Fibroblast of peridontal ligament (primary cell): ENCODE data around the gene KIF17.

ENCODE experiments used
- DNase-seq: peaks from one replicate; pipeline ENCODE4 v3.0.0-alpha.2; 2010; ENCODE audit errors: extremely low read depth

The KIF17 gene

DNA sequence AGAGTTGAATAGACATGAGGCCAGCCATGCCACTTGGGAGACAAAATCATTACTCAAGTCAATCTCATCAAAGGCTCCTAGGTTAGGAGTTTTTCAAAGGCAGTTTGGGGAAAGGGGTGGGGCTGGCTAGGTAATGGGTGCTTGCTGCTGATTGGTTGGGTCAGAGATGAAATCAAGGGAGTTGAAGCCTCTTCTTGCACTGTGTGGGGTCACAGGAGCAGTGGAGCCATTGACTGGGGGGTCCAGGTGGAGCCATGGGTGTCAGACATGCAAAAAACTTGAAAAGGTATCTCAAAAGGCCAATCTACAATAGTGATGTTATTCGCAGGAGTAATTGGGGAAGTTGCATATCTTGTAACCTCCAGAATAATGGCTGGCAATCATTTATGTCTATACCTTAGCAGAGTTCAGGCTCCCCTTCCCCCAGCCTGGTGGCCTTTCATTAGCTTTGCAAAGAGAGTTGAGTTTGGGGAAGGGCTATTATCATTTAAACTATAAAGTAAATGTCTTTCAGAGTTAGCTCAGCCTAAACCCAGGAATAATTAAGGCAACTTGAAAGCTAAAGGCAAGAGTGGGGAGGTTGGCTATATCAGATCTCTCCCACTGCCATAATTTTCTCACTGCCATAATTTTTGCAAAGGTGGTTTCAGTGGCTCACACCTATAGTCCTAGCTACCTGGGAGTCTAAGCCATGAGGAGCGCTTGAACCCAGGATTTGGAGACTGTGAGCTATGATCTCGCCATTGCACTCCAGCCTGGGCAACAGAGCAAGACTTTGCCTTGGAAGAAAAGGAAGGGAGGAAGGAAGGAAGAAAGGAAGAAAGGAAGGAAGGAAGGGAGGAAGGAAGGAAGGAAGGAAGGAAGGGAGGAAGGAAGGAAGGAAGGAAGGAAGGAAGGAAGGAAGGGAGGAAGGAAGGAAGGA is 92.4 kb downstream of the KIF17 start:
- DNase-seq, result no peak

DNA sequence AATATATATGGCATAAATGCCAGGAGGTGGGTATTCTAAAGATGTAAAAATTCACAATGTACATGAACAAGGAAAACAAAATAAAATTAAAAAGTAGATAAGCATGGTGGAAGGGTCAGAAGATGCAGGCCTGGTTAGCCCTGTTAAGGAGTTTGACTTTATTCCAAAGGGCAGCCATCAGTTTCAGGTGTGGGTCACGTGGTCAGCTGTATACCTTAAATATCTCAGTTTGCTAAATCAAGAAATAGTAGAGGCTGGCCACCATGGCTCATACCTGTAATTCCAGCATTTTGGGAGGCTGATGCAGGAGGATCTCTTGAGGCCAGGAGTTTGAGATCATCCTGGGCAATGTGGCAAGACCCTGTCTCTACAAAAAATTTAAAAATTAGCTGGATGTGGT is 93.1 kb downstream of the KIF17 start:
- no peak for DNase-seq

DNA sequence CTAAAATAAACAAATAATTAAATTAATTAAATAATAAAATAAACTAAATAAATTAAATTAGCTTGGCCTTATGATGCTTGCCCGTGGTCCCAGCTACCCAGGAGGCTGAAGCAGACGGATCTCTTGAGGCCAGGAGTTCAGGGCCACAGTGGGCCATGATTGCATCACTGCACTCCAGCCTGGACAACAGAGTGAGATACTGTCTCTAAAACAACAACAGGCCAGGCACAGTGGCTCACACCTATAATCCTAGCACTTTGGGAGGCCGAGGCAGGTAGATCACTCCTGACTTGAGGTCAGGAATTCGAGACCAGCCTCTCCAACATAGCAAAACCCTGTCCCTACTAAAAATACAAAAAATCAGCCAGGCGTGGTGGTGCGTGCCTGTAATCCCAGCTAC is 96.8 kb downstream of the KIF17 start:
- DNase-seq, result no peak

DNA sequence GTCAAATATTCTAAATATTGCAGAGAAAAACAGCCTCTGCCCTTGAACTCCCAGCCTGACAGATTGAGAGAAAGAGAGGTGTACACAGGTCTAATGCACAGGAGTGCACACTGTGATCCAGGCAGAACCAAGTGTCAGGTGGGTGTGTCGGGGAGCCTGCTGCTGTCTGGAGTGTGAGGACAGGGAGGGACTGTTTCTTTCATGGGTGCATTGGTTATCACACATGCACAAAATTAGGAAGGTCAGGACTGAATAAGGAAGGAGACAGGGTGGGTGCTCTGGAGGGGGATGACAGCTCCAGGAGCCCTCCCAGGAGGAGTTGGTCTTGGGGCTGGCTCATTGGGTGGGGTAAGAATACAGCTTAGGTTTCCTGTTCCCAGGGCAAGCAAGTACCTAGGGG is 97.8 kb downstream of the KIF17 start:
- no peak for DNase-seq

DNA sequence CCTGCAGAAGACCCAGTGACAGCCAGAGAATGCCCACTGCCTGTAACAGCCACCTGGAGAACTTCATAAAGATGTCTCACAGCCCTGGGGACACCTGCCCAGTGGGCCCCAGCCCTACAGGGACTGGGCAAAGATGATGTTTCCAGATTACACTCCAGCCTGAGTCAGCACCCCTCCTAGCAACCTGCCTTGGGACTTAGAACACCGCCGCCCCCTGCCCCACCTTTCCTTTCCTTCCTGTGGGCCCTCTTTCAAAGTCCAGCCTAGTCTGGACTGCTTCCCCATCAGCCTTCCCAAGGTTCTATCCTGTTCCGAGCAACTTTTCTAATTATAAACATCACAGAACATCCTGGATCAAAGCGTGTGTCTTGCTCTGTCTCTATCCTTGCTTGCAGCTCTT is 99.3 kb downstream of the KIF17 start:
- no peak for DNase-seq

DNA sequence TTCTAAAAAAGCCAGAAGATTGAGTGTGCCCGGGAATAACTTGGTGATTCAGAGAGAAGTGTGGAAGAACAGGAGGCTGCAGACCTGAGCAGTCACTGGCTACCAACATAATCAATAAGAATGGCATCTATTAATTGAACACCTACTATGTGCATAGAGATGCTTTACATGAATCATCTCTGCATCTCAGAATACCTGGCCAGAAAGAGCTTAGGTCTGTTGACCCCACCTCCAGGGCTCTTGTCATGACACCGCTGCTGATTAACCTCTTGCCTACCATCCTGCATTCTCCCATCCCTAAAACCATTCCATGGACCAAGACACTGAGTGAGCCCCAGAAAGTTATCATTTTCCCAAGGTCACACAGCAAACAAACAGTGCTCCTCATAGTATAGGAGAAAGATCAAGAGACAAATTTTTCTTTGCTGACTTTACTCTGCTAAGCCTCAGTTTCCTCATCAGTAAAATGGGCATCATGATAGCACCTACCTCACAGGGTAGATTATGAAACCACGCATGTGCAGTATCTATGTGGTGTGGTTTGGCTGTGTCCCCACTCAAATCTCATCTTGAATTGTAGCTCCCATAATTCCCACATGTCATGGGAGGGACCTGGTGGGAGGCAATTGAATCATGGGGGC is 100.8 kb downstream of the KIF17 start:
- DNase-seq, result no peak

DNA sequence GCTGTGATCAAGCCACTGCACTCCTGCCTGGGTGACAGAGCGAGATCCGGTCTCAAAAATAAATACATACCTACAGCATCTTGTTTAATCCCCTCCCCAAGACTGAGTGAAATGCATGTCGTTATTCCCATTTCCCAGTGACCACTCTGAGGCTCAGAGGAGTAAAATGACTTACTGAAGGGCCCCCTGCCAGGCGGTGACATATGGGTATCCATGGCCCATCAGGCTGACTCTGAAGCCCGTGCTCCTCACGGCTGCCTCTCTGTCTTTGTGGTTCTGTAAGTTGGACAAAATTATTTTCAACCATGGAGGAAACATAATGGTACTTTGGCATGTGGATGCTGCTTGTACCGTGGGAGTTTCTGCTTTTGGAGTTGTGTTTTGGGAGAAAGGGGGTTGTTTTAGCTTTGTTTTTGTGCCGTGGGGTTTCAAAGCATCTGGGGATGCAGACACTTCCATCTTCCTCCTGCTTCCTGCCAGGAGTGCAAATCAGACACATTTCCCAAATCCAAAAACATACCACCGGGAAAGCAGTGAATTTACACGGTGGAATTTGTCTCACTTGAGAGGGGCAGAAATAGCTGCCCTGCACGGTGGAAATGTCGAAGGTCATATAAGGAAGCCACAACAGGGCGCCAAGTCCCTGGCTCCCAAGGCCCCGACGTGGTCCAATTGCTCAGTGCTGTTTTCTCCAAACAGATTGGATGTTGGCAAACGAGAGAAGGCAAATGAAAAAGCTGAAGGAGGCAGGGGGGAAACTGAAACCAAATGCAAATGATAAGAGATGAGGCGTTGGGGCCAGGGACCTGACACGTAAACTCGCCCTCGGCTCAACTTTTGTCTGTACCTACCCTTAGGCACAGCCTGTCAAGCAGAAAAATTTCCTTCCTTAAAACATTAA is 101.6 kb downstream of the KIF17 start:
- peak; percentile 29 for DNase-seq

DNA sequence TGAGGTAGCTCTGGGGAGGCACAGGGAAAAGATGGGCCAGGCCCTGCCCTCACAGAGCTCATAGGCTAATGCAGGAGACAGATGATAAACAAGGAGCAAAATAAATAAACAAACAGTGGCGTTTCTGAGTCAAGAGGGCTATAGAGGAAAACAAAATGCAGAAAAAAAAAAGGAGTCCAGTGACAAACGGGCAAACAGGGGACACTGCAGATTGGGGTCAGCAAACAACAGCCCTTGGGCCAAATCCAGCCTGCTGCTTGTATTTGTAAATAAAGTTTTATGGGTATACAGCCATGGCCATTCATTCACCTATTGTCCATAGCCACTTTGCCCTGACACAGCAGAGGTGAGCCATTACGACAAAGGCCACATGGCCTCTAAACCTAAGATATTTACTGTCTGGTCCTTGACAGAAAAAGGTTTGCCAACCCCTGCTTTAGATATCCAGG is 103.7 kb downstream of the KIF17 start:
- no peak for DNase-seq
